GM03348 (cell line): ENCODE results near the gene DMRTC2.

ENCODE experiments used
- DNase-seq: peaks from one replicate; pipeline ENCODE4 v3.0.0; 2012; ENCODE audit warnings: low spot score

Gene DMRTC2

DNA sequence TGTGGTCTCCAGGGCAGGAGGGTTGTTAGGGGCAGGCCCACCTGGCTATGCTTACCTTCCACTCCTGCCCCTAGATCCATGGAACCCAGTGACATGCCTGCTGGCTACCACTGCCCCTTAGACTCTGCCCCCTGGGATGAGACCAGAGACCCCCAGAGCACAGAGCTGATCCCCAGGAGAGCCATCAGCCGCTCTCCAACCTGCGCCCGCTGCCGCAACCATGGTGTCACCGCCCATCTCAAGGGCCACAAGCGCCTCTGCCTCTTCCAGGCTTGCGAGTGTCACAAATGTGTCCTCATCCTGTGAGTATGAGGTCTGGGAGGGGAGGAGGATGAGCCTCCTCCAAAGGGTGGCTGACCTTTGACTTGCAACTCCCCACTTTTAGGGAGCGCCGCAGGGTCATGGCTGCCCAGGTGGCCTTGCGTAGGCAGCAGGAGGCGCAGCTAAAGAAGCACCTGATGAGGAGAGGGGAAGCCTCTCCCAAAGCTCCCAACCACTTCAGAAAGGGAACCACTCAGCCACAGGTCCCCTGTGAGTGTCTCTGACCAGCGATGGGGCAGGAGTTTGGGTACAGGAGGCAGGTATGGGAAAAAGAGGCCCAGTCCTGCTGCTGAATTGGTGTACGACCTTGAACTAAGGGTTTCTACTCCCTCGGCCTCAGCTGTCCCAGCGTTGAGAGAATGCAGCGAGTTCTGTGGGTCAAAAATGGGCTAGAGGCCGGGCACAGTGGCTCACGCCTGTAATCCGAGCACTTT is 2.7 kb downstream of the DMRTC2 start:
- DNase-seq, result peak; percentile 4

DNA sequence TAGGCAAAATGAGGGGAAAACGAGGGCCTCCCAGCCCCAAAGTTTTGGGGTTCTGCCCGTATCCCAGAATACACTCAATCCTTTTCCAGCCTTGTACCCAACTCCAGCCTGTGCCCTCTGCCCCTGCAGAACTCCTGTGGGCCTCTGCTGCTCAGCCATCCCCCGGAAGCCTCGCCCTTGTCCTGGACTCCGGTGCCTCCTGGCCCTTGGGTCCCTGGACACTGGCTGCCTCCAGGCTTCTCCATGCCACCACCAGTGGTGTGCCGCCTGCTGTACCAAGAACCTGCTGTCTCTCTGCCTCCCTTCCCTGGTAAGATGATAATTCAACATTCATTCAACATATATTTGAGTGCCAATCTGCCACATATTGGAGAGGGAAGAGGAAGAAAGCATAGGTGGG is 3.8 kb downstream of the DMRTC2 start:
- DNase-seq, result no peak

DNA sequence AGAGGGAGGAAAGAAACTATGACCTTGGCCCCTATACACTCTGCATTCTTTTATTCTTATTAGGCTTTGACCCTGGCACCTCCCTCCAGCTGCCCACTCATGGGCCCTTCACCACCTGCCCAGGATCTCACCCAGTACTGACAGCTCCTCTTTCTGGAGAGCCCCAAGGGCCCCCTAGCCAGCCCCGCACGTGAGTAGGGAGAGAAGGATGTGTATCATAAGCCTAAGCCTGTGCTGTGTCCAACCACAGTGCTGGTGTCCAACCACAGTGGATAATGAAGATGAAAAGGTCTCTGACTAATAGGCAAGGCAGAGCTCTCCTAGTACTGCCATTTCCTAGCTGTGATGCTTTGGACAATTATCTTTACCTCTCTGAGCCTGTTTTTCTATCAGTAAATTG is 4.2 kb downstream of the DMRTC2 start:
- no peak for DNase-seq

DNA sequence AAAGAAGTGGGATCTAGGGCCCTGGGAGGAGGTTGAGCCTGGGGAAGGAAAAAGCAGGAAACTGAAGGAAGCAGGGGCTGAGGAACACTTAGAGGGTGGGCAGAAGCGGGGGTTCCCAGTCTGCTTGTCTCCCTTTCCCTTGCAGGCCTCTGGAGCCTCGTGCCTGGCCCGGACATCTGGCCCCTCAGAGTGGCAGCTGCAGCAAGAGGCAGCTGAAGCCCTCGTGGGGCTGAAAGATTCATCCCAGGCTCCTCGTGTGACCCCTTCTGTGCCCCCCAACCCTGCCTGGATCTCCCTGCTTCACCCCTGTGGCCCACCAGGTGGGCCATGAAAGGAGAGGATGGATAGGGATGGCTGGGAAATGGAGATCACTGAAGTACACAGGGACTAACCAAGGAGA is 5.5 kb downstream of the DMRTC2 start:
- DNase-seq, result no peak

DNA sequence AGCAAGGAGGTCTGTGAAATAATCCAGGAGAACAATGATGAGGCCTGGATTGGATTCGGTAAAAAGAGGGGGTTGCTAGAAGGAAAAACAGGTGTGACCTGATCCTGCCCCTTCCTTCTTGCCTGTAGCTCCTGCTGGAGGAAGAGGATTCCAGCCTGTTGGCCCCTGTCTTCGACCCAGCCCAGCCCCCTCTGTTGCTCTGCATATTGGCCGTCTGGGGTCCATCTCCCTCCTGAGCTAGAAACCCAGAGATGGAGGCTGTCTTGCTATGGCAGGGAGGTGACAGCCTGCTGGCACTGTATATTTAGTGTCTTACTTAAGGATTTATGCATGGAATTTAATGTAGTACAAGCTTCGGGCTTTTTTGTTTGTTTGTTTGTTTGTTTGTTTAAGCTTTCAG is 6.6 kb downstream of the DMRTC2 start:
- DNase-seq, result no peak

DNA sequence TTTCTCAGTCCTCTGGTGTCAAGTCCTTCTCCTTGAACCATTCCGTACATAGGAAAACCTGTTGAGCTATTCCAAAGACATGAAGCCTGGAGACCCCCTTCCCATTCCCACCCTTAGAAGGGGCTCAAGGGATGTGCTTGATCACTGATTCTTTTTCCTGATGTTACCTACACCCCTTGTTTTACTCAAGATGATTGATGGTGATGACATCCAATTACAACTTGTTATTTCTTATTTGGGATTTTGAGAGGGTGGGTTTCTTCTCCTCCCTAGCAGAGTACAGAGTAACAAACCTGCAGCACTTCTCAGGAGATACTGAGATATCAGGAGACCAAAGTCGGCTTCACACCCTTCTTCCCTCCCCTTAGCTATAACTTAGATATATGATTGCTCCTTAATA is 8.5 kb downstream of the DMRTC2 start:
- no peak for DNase-seq

DNA sequence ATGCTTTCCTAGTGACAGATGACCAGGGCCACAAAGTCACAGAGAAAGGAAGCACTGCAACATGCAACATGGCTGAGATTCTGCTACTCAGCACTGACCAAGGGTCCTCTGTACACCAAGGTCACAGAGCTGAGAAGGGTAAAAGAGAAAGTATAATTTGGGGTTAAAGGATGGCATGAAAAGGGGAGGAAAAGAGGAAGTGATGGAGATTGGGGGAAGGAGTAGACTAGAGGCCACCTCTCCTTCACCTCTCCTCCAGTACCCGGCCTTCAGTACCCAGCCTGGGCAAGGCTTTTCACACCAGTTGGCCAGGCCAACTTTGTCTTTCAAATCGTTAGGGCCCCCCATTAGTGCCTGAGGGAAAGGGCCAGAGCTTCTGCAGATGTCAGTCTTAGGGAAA is 8.9 kb downstream of the DMRTC2 start:
- no peak for DNase-seq

DNA sequence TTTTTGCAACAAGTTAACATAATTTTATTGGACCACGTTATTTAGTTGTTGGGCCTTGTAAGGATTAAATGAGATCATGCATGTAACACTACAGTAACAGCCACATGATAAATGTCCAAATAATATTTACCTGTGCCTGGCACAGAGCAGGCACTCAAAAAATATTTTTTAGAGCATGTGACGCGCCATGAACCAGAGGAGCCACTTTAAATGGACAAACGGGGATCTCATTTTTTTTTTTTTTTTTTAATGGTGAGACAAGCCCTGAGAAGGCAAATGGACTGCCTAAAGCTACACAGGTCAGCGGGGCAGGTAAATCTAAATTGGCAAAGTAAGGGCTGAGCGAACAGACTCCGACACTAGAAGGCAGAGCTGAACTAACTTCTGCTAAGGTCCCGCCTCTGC is 14.4 kb downstream of the DMRTC2 start:
- DNase-seq, result no peak

DNA sequence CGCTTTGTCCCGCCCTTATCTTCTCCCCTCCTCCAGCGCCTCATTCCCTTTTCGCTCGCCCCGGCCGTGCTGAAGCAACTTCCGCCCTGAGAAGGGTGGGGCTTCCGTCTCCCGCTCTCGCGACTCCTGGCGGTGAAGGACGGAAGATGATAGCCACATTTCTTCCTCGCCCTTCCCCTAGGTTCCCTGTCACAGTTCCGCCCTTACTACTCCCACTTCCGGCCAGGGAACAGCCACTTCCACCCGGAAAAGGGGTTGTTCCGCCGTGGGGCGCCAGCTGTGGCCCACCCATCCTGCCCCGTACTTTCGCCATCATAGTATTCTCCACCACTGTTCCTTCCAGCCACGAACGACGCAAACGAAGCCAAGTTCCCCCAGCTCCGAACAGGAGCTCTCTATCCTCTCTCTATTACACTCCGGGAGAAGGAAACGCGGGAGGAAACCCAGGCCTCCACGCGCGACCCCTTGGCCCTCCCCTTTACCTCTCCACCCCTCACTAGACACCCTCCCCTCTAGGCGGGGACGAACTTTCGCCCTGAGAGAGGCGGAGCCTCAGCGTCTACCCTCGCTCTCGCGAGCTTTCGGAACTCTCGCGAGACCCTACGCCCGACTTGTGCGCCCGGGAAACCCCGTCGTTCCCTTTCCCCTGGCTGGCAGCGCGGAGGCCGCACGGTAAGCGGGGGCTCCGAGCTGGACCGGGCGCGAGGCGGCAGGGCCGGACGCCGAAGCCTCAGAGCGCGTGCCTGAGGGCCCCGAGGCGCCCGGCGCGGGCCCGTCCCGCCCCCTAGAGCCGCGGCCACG is 15.0 kb downstream of the DMRTC2 start, which contains the start of gene RPS19:
Gene RPS19, plus strand, starts transcription at position 638 of the 801 bp plus-strand sequence. CDS start 520 bp downstream, outside the sequence.
- DNase-seq, result peak; percentile 97

DNA sequence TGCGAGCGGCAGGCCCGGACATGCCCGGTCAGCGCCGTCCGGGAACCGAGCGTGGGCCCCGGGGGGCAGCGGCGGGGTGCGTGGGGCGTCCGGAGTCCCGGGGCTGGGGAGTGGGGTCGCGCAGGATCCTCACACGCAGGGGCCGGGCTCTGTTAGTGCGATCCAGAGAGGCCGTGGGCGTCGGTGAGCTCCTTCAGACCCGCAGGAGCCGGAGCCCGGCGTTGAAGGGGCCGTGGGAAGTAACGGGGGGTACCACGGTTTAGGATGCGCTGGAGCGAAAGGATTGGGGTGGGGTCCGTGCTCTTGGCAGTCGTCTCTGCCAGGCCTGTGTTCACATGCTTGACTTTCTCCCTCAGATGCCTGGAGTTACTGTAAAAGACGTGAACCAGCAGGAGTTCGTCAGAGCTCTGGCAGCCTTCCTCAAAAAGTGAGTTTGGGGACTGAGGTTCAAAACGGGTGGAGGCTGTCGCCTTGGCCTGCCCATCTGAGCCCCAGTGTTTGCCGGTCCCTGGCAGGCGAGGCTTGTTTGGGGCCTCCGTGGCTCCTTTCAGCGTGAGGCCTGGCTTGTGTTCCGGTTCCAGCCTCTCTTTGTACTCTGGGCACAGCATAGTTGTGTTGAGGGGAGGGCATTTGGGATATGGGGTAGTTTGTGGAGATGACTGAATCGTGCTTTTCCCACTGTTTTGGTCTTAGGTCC is 15.7 kb downstream of the DMRTC2 start:
- peak; percentile 30 for DNase-seq

DNA sequence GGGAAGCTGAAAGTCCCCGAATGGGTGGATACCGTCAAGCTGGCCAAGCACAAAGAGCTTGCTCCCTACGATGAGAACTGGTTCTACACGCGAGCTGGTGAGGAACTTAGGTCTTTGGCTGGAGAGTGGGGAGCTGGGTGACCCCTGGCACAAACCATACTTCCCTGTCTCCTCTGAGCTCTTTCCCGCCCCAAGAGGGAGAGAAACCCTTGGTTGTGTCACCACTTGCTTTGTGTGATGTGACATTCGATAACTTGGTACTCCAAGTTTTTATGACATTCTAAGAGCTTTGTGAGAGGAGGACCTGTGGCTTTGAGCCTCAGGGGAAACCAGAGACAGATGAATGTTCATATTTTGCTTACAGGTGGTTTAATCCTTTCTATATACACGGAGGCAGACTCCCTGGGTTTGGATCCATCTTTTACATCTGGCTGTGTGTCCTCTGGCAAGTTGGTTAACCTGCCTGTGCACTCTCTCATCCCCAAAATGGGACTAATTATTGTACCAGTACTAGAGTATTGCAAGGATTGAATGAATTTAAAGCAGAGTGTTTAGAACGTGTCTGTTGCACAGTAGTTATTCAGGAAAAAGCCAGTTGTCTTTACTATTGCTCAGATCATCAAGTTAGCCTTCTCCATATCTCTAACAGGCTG is 16.4 kb downstream of the DMRTC2 start:
- no peak for DNase-seq

DNA sequence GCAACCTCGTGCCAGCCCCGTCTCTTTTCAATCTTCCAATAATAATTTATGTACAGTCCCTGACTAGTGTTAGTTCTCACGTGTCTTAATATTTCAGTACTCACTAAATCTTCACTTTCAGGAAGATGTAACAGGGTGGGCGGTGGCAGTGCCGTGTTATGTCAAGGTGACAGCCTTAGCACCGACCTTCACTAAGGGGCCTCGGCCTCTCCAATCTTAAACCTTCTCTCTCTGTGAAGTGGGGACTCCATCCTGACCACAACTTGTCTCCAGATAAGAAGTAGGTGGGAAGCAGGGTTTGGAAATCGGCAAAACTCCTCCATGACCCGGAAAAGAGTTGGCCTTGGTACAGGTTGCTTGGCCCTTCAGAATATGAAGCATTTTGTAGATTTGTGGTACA is 17.0 kb downstream of the DMRTC2 start:
- DNase-seq, result no peak

DNA sequence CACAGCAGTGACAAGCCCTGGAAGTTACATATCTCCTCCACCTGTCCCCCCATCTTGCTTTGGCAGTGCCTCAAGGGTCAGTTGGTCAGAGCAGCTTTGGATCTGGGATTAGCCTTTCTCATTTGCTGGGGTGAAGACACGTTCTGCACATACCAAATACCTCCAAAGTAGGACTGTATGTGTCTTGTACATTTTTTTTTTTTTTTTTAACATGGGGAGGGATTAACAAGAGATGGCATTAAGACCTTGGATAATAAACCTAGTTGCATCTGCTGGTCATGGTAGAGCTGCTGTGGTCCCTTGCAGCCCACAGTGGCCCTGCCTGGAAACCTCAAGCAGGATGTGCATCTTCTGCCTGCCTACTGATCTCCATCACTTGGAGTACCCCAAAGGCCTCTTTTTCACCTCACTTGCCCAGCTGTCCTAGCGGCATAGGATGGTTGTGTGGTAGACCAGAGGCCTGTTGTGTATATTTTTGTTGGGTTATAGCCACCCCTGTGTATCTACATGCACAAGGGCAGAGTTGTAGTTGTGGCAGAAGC is 17.7 kb downstream of the DMRTC2 start:
- no peak for DNase-seq

DNA sequence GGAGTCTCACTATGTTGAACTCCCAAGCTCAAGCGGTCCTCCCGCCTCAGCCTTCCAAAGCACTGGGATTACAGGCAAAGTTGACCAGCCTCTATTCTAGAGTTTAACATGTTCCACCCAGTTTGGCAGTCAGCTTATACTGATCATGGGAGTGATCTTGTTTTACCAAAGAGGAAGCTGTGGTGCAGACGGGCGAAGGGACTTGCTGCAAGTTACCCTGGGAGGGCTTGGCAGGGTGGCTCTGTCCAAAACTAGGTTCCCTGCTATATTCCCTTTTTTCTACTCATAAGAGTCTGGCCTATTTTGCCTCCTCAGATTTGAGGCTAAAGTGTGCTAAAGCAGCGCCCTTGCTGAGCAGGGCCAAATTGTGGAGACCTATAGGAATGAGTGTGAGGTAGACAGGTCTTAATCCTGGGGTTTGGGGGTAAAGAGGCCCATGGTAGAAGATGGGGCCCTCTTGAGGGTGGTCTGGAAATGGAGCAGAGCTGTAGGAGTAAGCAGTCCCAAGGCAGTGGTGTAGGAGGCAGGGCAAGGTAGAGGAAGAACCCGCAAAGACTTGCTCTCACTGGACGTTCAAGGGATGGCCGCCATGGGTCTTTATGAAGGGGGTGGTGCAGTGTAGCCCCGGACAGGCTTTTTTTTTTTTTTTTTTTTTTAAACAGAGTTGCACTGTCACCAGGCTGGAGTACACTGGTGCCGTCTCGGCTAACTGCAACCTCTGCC is 18.5 kb downstream of the DMRTC2 start:
- DNase-seq, result no peak

DNA sequence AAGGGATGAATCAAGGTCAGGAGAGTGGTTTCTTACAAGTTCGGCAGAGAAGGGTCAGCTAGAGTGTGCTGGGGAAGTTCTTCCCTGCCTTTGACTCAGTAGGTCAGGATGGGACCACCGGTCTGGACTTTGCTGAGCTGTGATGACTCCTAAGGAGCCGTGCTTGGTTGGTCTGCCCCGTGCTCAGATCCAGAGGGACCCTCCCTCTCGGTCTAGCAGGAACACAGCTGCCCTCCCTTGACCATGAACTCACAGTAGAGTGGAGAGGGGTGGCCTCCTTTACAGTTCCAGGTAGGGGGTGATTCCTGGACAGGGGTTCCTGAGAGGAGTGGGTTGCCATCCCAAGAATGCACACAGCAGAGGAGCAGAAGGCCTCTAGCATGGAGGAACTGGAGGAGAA is 19.5 kb downstream of the DMRTC2 start:
- DNase-seq, result no peak

DNA sequence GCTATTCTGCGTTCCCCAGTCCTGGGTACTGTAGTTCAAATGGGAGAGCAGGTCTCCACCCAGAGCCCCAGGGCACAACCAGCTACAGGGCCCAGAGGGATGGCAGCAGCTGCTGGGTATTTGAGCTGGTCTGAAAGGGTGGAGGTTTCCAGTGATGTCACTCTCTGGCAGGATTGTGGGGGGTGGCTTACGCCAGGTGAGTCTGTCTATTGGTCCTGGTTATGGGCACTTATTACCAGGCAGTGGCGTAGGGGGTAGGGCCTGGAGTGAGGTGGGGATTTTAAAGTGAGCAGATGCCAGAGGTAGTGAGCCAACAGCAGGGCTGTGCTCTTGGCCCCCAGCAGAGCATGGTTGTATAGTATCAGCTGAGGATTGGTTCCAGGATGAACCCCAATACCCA is 21.4 kb downstream of the DMRTC2 start:
- DNase-seq, result no peak

DNA sequence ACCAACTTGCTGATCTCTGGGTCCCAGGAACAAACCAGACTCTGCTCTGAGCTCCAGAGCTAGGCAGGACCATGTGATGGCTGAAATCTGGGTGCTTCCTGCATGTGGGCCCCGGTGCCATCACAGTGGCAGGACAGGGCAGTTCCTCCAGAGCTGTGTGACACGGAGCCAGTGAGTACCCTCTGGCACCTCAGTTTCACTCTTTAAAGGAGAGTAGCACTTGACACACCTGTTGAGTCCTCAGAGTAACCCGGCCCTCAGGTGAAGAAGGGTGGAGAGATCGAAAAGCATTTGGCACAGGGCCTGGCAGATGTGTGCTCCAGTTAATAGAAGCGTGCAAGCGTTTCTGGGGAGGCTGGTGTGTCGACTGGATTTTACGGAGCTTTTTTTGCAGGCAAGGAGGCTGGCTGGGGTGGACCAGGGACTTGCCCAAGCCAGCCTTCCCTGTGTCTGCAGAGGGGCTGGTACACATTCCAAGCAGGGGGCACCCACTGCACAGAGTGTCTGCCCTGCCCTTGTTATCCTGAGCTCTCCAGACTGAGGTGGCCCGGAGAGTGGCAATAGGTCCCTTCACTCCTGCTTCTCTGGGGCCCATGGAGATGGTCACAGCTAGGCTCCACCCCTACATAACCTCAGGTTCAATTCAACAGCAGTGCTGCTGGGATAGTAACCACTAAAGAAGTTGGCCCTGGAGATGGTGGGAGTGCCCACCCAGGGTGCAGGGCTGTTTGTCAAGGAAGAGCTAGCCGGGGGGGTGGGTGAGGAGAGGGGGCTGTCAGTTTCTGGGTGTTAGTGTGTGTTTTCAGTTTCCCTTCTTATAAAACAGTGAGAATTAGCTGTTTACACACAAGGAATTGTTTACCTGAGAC is 23.5 kb downstream of the DMRTC2 start:
- no peak for DNase-seq

DNA sequence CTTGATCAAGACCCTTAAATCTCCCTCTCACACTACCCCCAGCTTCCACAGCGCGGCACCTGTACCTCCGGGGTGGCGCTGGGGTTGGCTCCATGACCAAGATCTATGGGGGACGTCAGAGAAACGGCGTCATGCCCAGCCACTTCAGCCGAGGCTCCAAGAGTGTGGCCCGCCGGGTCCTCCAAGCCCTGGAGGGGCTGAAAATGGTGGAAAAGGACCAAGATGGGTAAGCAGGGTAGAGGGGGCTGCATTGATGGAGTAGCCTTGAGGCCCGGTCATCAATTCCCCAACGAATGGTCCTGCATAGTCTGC is 24.1 kb downstream of the DMRTC2 start:
- no peak for DNase-seq

DNA sequence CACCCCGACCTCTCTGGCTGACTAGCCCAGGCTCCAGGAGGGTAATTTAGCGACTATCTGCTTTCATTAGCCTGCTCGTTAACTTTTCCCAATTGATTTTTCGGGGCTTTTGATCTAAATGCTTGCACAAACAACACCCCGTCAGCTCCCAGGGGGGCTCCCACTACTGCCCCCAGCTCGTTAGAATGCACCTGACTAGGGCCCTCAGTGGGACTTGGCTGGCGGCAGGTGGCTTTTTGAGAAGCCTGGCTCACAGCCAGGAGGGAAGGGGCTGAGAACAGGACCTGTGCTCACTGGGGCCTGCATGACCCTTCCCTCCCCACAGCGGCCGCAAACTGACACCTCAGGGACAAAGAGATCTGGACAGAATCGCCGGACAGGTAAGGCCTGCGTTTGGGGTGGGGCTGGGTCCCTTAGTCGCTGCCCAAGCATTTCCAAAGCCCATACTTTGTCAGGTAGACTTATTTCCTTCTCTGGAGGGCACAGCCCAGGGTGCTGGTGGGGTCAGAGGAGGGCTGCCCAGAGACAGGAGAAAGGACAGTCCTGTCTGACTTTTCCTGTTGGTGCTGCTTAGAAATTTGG is 24.6 kb downstream of the DMRTC2 start:
- DNase-seq, result no peak

DNA sequence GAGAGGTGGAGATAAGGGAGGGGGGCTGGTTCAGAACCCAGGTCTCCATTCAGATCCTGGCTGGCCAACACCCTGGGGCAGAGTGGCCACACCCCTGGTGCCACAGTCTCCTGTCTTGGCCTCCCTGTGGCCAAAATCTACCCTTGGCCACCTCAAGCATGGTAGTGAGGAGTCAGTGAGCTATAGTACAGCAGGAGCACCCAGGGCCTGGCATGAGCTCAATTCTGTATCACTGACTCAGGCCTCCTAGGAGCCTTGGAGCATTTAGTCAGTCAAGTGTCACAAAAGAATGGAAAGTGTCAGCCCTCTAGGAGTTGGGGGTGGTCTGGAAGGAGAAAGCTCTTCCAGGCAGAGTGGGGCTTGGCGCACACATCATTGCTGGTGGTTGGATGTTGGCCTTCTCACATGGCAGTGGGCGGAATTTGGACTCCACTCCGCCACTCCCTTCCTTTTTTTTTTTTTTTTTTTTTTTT is 25.6 kb downstream of the DMRTC2 start:
- peak; percentile 46 for DNase-seq
